ENCODE data around the gene LZTR1.

LZTR1 gene

DNA sequence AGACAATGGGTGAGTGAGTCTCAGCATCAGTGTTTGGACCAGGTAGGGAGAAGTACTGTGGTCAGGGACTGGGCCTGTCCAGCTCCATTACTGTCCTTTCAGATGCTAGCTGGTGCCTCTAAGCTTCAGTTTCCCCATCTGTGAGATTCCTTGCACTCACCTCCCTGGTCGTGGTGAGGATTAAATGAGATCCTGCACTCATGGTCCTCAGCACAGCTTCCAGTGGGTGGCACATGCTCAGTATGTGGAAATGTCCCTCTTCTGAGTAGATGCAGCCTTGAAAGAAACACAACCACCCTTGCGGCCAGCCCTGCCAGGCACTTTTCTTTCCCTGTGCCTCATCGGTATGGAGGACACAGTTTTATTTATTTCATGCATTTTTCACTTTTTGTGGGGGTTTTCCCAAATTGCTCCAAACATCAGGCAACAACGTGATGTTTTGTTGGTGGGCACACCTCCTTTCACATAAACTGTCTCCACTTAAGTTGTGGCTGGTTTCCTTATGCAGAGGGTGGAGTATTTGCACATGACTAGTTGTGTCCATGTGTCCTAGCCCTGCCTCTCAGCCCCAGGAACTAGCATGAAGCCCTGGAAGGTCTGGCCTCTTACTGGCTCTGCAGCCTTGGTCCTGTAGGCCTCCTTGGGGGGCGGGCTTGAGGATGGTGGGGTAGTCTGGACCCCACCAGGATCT, 1.1 kb downstream of the LZTR1 start:
- DNase-seq = no peak

DNA sequence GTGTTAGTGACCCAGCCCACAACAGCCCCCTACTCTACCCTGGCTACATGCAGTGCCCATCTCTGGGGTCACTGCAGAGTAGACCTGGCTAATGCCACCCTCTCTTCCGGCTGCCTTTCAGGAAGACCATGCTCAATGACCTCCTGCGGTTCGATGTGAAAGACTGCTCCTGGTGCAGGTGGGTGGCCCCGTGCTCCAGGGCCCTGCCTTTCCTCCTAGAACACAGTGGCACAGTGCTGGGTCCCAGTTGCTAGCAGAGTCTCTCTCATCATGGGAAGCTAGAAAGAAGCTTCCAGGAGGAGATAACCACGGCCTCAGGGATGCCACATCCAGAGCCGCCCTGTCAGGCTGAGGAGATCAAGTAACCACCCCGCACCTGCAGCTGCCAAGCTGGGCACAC, 3.6 kb downstream of the LZTR1 start:
- DNase-seq = no peak

DNA sequence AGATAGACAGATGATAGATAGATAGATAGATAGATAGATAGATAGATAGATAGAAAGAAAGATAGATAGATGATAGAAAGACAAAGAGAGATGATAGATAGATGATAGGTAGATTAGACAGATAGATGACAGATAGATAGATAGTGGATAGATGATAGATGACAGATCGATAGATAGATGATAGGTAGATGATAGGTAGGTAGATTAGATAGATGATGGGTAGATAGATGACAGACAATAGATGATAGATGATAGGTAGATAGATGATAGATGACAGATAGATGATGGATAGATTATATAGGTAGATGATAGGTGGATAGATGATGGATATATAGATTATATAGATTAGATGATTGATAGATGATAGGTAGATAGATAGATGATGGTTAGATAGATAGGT, 4.3 kb downstream of the LZTR1 start:
- no peak for DNase-seq

DNA sequence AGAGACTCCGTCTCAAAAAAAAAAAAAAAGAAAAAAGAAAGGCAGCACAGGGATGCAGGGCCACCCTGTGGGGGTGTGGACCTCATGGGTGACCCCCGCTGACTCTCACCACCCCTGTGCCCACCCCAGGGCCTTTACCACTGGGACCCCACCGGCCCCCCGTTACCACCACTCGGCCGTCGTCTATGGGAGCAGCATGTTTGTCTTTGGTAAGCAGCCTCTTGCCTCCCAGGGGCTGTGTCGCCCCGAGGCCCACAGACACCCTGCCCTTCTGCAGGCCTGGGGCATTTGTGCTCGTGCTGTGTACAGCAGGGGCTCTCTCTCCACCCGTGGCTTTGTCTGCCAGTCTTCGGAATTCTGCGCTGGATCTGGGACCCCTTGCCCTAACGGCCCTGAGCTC, 5.3 kb downstream of the LZTR1 start:
- no peak for DNase-seq

DNA sequence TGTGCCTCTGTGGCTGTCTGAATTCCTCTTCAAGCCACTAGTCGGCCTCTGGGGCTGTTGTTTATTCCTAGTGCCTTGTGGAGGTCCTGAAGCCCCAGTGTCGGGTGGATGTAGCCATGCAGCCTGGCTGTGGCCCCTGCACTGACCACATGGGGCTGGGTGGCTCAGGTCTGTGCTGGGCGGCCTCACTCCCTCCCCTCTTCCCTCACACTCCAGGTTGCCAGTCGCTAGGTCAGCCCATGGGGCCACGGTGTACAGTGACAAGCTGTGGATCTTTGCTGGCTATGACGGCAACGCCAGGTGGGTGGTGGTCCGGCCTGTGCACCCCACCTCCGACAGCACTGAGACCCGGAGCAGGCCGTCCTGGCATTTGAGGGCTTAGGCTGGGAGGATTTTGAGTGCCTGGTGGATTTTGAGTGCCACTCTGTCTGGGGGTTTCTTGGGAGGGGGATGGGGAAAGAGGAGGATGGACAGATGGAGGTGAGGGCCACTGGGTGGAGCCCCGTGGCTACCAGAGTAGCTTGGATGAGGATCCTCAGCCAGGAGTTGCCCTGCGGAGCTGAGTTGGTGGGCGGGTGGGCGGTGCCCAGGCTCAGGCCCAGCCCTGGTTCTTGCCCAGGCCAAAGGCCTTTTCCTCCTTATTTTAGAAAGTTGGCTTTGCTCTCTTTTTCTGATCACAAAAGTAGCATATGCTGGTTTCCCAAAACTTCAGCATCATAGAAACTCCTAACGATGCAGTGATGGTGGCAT, 6.7 kb downstream of the LZTR1 start:
- DNase-seq = no peak

DNA sequence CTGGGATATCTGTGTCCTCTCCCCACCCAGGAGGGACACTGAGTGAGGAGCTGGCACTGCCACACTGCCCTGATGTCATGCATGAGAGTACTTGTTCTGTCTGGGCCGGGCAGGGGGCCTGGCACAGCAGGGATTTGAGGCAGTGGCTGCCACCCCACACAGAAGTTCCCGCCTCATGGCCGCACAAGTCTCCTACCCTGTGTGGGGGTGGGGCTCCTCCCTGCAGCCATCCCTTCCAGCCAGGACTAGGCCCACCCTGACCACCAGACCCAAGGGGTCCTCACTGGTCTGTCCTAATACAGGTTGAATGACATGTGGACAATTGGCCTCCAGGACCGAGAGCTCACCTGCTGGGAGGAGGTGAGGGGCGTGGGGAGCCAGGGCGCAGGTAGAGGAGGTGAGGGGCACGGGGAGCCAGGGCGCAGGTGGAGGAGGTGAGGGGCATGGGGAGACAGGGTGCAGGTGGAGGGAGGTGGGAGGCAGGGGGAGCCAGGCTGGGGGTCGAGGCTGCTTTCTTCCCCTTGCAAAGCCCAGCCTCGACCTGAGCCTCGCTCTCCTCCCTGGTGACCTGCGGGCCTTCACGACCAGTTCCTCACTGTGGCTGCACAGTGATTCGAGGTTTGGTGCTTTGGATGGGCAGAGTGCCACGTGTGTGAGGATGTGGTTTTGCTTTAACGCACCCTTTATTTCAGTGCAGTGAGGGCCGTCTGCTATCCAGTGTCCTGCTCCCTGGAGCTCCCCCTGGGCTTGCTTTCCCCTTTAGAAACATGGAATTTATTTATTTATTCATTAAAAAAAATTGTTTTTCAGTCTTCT, 7.4 kb downstream of the LZTR1 start:
- DNase-seq = no peak

DNA sequence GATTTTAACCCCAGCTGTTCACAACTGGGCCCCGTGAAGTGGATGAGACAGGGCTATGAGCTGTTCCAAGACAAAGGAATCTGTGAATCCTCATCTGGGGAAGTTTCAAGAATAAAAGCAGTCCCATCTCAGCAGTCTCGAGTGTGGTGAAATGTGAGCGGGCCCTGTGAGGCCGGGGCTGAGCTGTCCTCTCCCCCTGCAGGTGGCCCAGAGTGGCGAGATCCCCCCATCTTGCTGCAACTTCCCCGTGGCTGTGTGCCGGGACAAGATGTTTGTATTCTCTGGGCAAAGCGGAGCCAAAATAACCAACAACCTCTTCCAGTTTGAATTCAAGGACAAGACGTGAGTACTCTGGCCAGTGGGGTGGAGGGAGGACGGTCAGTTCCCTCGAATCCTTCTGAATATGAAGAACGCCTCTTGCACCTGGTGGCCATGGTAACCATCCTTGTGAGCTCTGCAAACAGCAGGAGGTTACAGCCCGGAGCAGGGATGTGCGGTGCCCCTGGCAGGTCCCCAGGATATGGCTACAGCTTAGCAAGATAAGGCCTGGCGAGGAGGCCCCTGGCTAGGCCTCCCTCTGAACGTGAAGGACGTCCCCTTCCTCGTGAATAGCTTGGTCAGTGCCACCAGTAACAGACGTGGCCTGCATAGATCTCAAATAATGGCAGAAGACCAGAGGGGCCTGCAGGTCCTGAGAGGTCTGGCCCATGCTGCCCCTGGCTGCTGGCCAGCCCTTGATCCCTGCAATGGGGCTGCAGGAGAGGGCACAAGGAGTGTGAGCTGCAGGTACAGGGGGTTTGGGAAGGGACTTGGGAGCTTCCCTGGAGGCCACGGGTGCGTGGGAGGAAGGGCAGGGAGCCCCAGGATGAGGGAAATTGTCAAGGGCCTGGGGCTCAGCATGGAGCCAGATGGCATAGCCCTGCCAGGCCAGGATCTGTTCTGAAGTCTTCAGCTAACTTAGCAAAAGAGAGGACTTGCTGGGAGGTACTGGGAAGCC, 8.4 kb downstream of the LZTR1 start:
- no peak for DNase-seq

DNA sequence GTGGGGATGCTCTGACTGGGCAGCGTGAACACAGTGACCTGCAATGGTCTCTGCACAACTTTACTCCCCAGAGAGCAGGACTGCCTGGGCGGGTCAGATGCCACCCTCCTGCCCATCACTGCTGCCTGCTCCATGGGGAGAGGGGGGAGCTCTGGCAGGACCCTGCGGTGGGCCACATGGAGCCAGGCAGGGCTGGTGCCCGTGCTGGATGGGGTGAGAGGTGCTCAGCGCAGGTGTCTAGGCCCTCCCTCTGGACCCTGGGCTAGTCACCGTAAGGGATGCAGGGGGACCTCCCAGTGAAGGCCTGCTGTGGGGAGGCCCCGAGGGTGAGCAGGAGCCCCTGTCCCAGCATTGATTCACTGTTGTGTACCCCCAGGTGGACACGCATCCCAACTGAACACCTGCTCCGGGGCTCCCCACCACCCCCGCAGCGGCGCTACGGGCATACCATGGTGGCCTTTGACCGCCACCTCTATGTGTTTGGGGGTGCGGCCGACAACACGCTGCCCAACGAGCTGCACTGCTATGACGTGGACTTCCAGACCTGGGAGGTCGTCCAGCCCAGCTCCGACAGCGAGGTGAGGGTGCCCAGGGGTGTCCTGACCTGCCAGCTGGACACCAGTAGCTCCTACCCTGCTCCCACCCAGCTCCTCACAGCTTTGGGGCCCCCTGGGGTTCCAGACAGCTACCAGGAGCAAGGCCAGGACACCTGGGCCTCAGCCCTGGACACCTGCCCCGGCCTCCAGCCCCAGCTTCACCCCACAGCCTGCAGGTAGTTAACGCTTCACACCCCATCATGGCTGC, 9.4 kb downstream of the LZTR1 start:
- DNase-seq = no peak

DNA sequence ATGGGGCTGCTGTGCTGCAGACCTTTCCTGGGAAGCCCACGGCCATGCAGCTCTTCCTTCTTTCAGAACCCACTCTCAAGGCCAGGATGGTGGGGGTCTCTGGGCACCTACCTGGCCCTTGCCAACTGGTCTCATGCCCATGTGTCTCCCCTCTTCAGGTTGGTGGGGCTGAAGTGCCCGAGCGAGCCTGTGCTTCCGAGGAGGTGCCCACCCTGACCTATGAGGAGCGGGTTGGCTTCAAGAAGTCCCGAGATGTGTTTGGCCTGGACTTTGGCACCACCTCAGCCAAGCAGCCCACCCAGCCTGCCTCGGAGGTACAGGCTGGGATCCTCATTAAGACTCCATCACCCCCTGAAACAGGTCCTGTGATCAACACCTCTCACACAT, 10.0 kb downstream of the LZTR1 start:
- no peak for DNase-seq

DNA sequence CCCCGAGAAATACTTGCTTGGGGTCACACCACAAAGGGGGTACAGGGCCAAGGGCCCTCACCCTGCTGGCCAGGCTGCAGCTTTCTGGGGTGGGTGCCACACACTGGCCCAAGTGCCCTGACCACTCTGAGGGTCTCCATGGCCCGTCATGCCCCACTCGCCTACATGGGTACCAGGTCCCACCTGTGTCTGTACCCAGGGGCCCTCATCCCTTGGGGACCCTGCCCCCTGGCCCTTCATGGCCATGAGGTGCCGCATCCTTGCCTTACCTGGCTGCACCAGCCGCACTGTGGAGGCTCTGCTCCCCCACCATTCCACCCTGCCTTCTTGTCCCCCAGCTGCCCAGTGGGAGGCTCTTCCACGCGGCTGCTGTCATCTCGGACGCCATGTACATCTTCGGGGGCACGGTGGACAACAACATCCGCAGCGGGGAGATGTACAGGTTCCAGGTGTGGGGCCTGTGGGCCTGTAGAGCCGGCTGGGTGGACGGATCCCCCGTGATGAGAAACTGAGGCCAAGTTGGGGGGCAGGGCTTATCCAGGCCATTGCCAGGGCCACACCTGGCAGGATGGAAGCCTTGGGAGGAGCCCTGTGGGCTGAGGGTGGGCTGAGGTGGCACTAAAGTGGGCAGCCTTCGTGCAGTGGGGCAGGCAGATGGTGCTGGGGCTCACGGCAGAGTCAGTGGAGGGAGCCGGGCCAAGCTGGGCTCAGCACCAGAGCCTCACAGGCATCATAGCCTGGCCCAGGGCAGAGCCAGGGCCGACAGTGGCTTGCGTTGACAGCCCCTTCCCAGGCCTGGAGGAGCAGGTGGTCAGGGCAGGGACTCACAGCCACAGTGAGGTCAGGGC, 10.6 kb downstream of the LZTR1 start:
- DNase-seq = no peak

DNA sequence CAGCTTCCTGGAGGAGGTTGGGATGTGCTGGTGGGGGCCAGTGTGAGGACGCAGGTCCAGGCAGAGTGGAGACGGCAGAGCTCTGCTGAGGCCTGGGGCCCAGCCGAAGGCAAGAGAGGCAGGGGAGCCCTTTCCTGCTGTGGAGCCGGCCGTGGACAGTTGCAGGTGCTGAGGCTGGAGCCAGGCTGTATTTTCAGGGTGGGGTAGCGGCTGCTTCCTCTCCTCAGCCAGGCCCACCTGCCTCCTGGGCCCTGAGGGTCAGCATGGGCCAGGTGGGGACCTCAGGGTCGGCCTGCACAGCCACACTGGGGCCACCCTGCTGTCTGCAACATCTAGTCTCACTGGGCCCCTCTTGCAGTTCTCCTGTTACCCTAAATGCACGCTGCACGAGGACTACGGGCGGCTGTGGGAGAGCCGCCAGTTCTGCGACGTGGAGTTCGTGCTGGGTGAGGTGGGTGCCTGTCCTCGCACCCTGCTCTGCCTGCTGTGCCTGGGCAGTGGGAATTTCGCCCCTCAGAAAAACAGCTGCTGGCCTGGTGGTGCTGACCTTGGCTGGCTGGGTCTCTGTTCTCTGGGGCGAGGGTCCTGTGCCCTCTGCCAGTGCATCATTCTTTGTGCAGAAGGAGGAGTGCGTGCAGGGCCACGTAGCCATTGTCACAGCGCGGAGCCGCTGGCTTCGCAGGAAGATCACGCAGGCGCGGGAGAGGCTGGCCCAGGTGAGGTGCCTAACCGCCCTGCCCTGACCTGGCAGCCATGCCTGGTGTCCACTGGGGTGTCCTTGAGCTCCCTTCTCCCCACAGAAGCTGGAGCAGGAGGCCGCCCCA, 11.4 kb downstream of the LZTR1 start:
- DNase-seq = no peak

DNA sequence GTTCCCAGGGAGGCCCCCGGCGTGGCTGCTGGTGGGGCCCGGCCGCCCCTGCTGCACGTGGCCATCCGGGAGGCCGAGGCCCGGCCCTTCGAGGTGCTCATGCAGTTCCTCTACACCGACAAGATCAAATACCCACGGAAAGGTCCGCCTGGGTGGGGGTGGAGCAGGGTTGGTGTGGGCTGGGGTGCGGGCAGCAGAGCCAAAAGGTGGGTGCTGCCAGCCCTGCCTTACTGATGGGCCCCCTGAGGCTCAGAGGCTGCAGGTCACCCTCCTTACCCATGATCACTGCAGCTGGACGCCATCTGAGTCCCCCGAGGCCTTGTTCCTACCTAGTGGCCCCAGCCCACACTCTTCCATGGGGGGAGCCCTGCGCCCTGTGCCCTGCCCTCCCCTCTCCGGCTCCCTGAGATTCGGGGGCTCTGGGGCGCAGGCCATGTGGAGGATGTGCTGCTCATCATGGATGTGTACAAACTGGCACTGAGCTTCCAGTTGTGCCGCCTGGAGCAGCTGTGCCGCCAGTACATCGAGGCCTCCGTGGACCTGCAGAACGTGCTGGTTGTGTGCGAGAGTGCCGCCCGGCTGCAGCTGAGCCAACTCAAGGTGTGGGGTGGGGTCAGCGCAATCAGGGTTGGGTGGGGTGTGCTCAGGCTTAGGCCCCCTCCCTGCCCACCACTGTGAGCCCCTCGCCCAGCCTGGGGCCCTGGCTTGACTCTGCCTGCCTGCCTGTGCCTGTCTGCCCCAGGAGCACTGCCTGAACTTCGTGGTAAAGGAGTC, 12.2 kb downstream of the LZTR1 start:
- DNase-seq = no peak

DNA sequence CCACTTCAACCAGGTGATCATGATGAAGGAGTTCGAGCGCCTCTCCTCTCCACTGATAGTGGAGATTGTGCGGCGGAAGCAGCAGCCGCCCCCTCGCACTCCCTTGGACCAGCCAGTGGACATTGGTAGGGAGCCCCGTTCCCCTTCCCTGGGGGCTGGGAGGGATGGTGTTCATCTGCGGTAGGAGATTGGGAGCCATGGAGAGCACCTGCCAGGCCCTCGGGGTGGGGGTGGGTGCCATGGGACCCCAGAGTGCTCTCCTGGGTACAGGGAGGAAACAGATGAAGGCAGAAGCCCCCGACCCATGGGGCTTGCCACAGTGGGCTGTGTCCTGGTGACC, 12.8 kb downstream of the LZTR1 start:
- no peak for DNase-seq

DNA sequence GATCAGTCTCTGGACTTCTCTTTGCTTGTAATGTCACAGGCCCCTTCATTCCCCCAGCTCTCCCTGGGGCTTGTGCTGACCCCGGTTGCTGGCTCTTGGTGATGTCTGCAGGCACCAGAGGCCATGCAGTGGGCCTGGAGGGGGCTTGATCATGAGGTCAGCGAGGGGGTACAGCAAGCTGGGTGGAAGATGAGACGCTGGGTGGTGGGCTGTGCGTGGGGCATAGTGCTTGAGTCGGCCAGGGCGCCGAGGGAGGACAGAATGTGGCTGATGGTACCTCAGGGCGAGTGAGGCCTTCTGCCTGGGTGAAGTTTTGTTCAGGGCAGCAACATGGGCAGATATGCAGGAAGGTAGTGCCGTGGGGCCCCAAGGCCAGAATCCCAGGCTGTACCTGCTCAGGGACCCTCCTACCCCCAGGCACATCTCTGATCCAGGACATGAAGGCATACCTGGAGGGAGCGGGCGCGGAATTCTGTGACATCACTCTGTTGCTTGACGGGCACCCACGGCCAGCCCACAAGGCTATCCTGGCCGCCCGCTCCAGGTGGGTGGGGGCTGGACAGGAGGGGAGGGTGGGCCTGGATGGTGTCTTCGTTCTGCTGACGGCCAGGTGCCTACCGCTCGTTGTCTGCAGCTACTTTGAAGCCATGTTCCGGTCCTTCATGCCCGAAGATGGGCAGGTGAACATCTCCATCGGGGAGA, 13.4 kb downstream of the LZTR1 start:
- no peak for DNase-seq

DNA sequence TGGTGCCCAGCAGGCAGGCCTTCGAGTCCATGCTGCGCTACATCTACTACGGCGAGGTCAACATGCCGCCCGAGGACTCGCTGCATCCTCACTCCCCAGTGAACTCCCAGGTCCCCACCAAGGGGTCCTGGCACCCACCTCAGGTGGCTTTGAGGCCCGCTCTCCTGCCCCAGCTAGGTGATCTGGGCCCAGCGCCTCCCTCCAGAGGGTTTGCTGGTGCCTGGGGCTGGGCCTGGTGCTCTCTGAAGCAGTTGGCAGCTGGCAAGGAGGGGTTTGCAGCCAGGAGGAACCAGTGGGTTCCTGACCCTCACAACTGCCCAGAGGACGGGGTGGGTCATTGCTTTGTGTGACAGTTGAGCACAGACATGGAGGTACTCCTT, 13.9 kb downstream of the LZTR1 start:
- DNase-seq = no peak

DNA sequence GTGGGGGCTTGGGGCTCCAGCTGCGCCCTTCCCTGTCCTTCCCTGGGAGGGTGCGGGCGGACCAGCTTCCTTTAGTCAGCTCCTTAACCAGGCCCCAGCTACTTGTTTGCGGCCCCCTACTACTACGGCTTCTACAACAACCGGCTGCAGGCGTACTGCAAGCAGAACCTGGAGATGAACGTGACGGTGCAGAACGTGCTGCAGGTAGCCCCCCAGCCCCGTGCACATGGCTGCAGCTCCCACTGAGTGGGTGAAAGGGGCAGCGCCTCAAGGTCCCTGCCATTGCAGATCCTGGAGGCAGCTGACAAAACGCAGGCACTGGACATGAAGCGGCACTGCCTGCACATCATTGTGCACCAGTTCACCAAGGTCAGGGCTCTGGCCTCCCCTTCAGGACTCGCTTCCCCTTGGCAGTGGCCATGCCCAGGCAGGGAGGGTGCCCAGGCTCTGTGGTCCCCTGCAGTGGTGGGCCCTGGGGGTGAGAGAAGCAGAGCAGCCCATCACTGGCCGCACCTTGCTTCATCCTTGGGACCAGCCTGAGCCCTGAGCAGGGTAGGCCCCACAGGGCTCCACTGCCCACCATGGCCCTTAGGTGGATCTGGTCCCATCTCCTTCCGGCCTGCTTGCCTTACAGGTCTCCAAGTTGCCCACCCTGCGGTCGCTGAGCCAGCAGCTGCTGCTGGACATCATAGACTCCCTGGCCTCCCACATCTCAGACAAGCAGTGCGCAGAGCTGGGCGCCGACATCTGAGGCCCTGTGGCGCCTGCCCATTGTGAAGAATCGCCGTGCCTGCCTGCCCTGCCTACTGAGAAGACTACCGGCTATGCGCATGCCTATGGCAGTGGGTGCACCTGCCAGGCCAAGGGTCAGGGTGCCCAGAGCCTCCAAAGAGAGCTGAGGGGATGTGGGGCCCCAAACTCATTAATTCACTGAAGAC, 14.8 kb downstream of the LZTR1 start:
- DNase-seq = no peak

DNA sequence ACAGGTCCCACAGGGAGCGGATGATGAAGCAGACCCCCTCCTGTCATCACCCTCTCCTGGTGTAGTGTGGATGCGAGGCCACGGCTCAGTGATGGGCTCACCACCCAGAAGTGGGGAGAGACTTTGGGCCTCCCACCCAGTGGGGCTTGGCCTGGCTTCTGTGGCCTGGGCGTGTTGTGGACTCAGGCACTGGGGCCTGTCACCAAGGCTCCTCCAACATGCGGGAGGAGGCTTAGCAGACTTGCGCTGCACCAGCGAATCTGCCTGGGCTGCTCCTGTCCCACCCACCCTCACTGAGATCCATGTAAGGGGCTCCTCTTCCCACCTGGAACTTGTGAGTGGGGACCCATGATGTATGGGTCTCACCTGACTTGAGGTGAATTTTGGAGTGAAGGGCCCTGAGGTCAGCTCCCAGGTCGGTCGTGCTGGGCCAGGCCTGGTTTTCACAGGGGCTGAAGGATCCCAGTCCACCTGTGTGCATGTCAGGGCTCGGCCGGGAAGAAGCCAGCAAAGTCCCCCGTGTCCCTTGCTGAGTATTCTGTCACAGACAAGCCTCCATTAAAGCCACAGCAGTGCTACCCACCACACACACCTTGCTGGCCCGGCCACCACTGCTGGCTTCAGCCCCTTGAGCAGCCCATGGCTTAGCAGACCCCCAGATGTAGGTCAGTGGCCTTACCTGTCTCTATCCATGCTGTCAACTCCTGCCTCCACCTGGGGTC, 15.6 kb downstream of the LZTR1 start:
- no peak for DNase-seq
